H9 (cell line): ENCODE measurements around the gene MBNL1. TPM values are rescaled to one million over a fixed set of nuclear protein-coding genes. Genes with fewer than 3 reads are reported as not detected.

Experiments
- DNase-seq: peaks from one replicate; pipeline ENCODE4 v3.0.0-alpha.2; 2017
- H2AFZ ChIP-seq: one replicate; pipeline ENCODE4 v1.6.1; 2013; ENCODE audit warnings: mild to moderate bottlenecking, low read length, control low read depth, moderate library complexity
- H2AK5ac ChIP-seq: 2 replicates; pipeline ENCODE4 v1.6.1; 2013; ENCODE audit warnings: low read length, control low read depth, mixed read lengths; ENCODE audit not compliant: insufficient read length
- H2BK120ac ChIP-seq: one replicate; pipeline ENCODE4 v1.6.1; 2013; ENCODE audit warnings: low read depth, mild to moderate bottlenecking, low read length, control low read depth, inconsistent platforms; ENCODE audit not compliant: poor library complexity, severe bottlenecking
- H2BK12ac ChIP-seq: 2 replicates; pipeline ENCODE4 v1.6.1; 2013; ENCODE audit warnings: low read length, control low read depth, mixed read lengths, low read depth; ENCODE audit not compliant: insufficient read length
- H2BK15ac ChIP-seq: 2 replicates; pipeline ENCODE4 v1.6.1; 2013; ENCODE audit warnings: low read depth, low read length, control low read depth
- H2BK20ac ChIP-seq: one replicate; pipeline ENCODE4 v1.6.1; 2013; ENCODE audit warnings: low read depth, mild to moderate bottlenecking, low read length, control low read depth, inconsistent platforms; ENCODE audit not compliant: poor library complexity, severe bottlenecking
- H2BK5ac ChIP-seq: 2 replicates; pipeline ENCODE4 v1.6.1; 2013; ENCODE audit warnings: low read length, control low read depth, mixed read lengths; ENCODE audit not compliant: insufficient read length
- H3K14ac ChIP-seq: 2 replicates; pipeline ENCODE4 v1.6.1; 2013; ENCODE audit warnings: low read length, control low read depth; ENCODE audit not compliant: insufficient read depth
- H3K18ac ChIP-seq: 2 replicates; pipeline ENCODE4 v1.6.1; 2013; ENCODE audit warnings: low read depth, mild to moderate bottlenecking, mixed read lengths, low read length, control low read depth; ENCODE audit not compliant: insufficient read length
- H3K23ac ChIP-seq: 2 replicates; pipeline ENCODE4 v1.6.1; 2013; ENCODE audit warnings: low read length, control low read depth, mixed read lengths, low read depth; ENCODE audit not compliant: insufficient read length
- H3K23me2 ChIP-seq: 2 replicates; pipeline ENCODE4 v1.6.1; 2013; ENCODE audit warnings: low read depth, mild to moderate bottlenecking, mixed read lengths, low read length, control low read depth; ENCODE audit not compliant: insufficient read length, poor library complexity, severe bottlenecking
- H3K27ac ChIP-seq: 2 replicates; pipeline ENCODE4 v1.5.1; 2013; ENCODE audit warnings: low read length, control low read depth, mixed read lengths, low read depth; ENCODE audit not compliant: insufficient read length
- H3K27me3 ChIP-seq: 2 replicates; pipeline ENCODE4 v1.6.1; 2013; ENCODE audit warnings: low read length, control low read depth, inconsistent platforms; ENCODE audit not compliant: insufficient read depth
- H3K4ac ChIP-seq: 2 replicates; pipeline ENCODE4 v1.6.1; 2013; ENCODE audit warnings: low read depth, mild to moderate bottlenecking, control low read depth, inconsistent platforms, low read length, moderate library complexity
- H3K4me1 ChIP-seq: 2 replicates; pipeline ENCODE4 v1.6.1; 2013; ENCODE audit warnings: low read length, control low read depth, inconsistent platforms; ENCODE audit not compliant: insufficient read depth
- H3K4me2 ChIP-seq: 2 replicates; pipeline ENCODE4 v1.6.1; 2013; ENCODE audit warnings: low read length, control low read depth, mixed read lengths; ENCODE audit not compliant: insufficient read length, insufficient read depth
- H3K56ac ChIP-seq: 2 replicates; pipeline ENCODE4 v1.6.1; 2013; ENCODE audit warnings: low read depth, mild to moderate bottlenecking, mixed read lengths, low read length, control low read depth; ENCODE audit not compliant: insufficient read length
- H3K79me1 ChIP-seq: 2 replicates; pipeline ENCODE4 v1.6.1; 2013; ENCODE audit warnings: low read depth, mild to moderate bottlenecking, moderate library complexity, low read length, control low read depth, inconsistent platforms; ENCODE audit not compliant: insufficient read depth, poor library complexity, severe bottlenecking
- H3K79me2 ChIP-seq: 2 replicates; pipeline ENCODE4 v1.6.1; 2013; ENCODE audit warnings: low read length, control low read depth, inconsistent platforms; ENCODE audit not compliant: insufficient read depth
- H3K9ac ChIP-seq: 2 replicates; pipeline ENCODE4 v1.6.1; 2013; ENCODE audit warnings: low read length, control low read depth, mixed read lengths; ENCODE audit not compliant: insufficient read length; ENCODE audit errors: extremely low read depth
- H3K9me3 ChIP-seq: one replicate; pipeline ENCODE4 v1.6.1; 2013; ENCODE audit warnings: low read depth, low read length, inconsistent platforms; ENCODE audit not compliant: control insufficient read depth
- H3T11ph ChIP-seq: one replicate; pipeline ENCODE4 v1.6.1; 2013; ENCODE audit warnings: mild to moderate bottlenecking, low read length, control low read depth, inconsistent platforms
- H4K20me1 ChIP-seq: one replicate; pipeline ENCODE4 v1.6.1; 2013; ENCODE audit not compliant: control insufficient read depth, insufficient read length, insufficient read depth
- H4K5ac ChIP-seq: 2 replicates; pipeline ENCODE4 v1.6.1; 2013; ENCODE audit warnings: low read depth, mild to moderate bottlenecking, mixed read lengths, low read length, control low read depth; ENCODE audit not compliant: insufficient read length
- H4K8ac ChIP-seq: replicated peaks from 2 replicates; pipeline ENCODE4 v1.6.1; 2013; ENCODE audit warnings: low read length, control low read depth, mixed read lengths, low read depth; ENCODE audit not compliant: insufficient read length
- H4K91ac ChIP-seq: 2 replicates; pipeline ENCODE4 v1.6.1; 2013; ENCODE audit warnings: low read depth, mild to moderate bottlenecking, moderate library complexity, mixed read lengths, low read length, control low read depth; ENCODE audit not compliant: insufficient read length
- H3K27ac Mint-ChIP-seq, 3 experiments: 2 replicates in 2 of 3; 3 replicates in 1 of 3; pipeline ENCODE4 v1.8.0; 2020 to 2021; ENCODE audit warnings: mixed read lengths in 3 of 3, mild to moderate bottlenecking in 1 of 3, moderate library complexity in 1 of 3
- H3K27me3 Mint-ChIP-seq: 2 replicates; pipeline ENCODE4 v1.8.0; 2021; ENCODE audit warnings: low read depth, mild to moderate bottlenecking, moderate library complexity, mixed read lengths
- H3K36me3 Mint-ChIP-seq, 3 experiments: 2 replicates in 2 of 3; 3 replicates in 1 of 3; pipeline ENCODE4 v1.8.0; 2020 to 2021; ENCODE audit warnings: low read depth in 3 of 3, mixed read lengths in 3 of 3; ENCODE audit not compliant: insufficient read depth in 1 of 3
- H3K4me1 Mint-ChIP-seq, 2 experiments: 2 replicates each; pipeline ENCODE4 v1.8.0; 2020; ENCODE audit warnings: mixed read lengths in 2 of 2
- H3K4me3 Mint-ChIP-seq, 2 experiments: 2 replicates in 1 of 2; 3 replicates in 1 of 2; pipeline ENCODE4 v1.8.0; 2020 to 2021; ENCODE audit warnings: mild to moderate bottlenecking in 2 of 2, mixed read lengths in 2 of 2, moderate library complexity in 1 of 2
- H3K9me3 Mint-ChIP-seq, 2 experiments: 2 replicates in 1 of 2; 3 replicates in 1 of 2; pipeline ENCODE4 v1.8.0; 2020; ENCODE audit warnings: mild to moderate bottlenecking in 2 of 2, mixed read lengths in 2 of 2, moderate library complexity in 1 of 2
- WGBS: extraction: QIAGEN DNeasy Blood & Tissue Kit; methylation state at CpG from one replicate; pipeline ENCODE4 v1.1.7; 2013; ENCODE audit warnings: missing lambda C conversion rate, low lambda C conversion rate, mixed read lengths; ENCODE audit not compliant: insufficient read length; ENCODE audit errors: extremely low coverage; 5-methylcytosine and 5-hydroxymethylcytosine counted together
- total RNA-seq: library from RNA; stranded (reverse); gene quantifications from 2 replicates; pipeline ENCODE4 v1.2.1, GENCODE V29; 2021
- TF ChIP-seq, protein P1 (sequence below): fragments of 200-600 bp; sonication (generic); conservative IDR thresholded peaks from 3 replicates; pipeline ENCODE4 v1.8.0; 2021; ENCODE audit warnings: antibody characterized with exemption, mild to moderate bottlenecking

The MBNL1 gene
- total RNA-seq, 1 experiment from 2014 or later = 14.9 TPM

DNA sequence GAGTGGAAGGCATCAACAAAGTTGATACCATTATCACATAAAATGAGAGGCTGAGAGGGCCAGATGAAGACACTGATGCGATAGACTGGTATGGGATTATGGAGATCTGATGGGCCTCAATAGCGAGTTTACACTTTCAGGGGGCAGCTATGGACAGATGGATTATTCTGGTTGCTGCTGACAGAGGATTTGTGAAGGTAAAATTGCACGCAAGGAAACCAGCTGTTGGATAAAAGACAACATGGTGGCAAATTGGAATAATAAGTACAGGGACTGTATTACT is 203.9 kb downstream of the MBNL1 start:
- H3K36me3 Mint-ChIP-seq = peaks cover 0 to 10% (median 0%) of the 10 kb centered on the region in 3 experiments; a peak in 2 of 7 replicates
- H3K9me3 ChIP-seq = no peaks in the 10 kb centered on the region
- no peak overlapping the region for H3K14ac ChIP-seq
- H4K20me1 ChIP-seq = no peaks in the 10 kb centered on the region
- no peaks in the 10 kb centered on the region for H3K79me1 ChIP-seq
- no peak overlapping the region for H3K27ac Mint-ChIP-seq
- H3T11ph ChIP-seq = no peak overlapping the region
- no peak overlapping the region for H4K91ac ChIP-seq
- peaks cover 5 to 8% of the 10 kb centered on the region in 2 experiments for H3K4me1 Mint-ChIP-seq
- H4K5ac ChIP-seq = no peak overlapping the region
- H3K4ac ChIP-seq = no peak overlapping the region
- no peaks in the 10 kb centered on the region for H3K23me2 ChIP-seq
- no peak overlapping the region for H2AFZ ChIP-seq
- no peak overlapping the region for H2AK5ac ChIP-seq
- H3K9me3 Mint-ChIP-seq = peaks cover 10% of the 10 kb centered on the region in 2 experiments
- no peak overlapping the region for H3K4me2 ChIP-seq
- TF ChIP-seq, protein P1, sequence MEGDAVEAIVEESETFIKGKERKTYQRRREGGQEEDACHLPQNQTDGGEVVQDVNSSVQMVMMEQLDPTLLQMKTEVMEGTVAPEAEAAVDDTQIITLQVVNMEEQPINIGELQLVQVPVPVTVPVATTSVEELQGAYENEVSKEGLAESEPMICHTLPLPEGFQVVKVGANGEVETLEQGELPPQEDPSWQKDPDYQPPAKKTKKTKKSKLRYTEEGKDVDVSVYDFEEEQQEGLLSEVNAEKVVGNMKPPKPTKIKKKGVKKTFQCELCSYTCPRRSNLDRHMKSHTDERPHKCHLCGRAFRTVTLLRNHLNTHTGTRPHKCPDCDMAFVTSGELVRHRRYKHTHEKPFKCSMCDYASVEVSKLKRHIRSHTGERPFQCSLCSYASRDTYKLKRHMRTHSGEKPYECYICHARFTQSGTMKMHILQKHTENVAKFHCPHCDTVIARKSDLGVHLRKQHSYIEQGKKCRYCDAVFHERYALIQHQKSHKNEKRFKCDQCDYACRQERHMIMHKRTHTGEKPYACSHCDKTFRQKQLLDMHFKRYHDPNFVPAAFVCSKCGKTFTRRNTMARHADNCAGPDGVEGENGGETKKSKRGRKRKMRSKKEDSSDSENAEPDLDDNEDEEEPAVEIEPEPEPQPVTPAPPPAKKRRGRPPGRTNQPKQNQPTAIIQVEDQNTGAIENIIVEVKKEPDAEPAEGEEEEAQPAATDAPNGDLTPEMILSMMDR = no peak
- no peak overlapping the region for H3K9ac ChIP-seq
- no CpG with 5 or more reads among the region's 3 CpGs for WGBS
- no peak overlapping the region for H2BK5ac ChIP-seq
- H3K79me2 ChIP-seq = no peaks in the 10 kb centered on the region
- no peak overlapping the region for H3K4me3 Mint-ChIP-seq
- DNase-seq = no peak
- H2BK12ac ChIP-seq = no peak overlapping the region
- H3K56ac ChIP-seq = no peak overlapping the region
- no peak overlapping the region for H3K18ac ChIP-seq
- no peak overlapping the region for H2BK20ac ChIP-seq
- H3K4me1 ChIP-seq = peaks cover 3% of the 10 kb centered on the region; the same call in 1 of the 2 replicates
- no peak overlapping the region for H3K27ac ChIP-seq
- no peak overlapping the region for H4K8ac ChIP-seq
- H2BK15ac ChIP-seq = no peak overlapping the region
- no peak overlapping the region for H3K23ac ChIP-seq
- H3K27me3 ChIP-seq = no peaks in the 10 kb centered on the region
- no peak overlapping the region for H2BK120ac ChIP-seq
- no peaks in the 10 kb centered on the region for H3K27me3 Mint-ChIP-seq
